ENCODE results near the gene ACE.

The ACE gene

GRCh38 chr17:63514477-63514876, 37.6 kb downstream of the ACE start:
- H3K56ac ChIP-seq (ENCODE audit: low read length) = no peak overlapping the region
- no peak for DNase-seq
- no peaks in the 10 kb centered on the region for H3K79me1 ChIP-seq (ENCODE audit: low read length)
- H3K4me3 ChIP-seq (ENCODE audit: low read length) = no peak overlapping the region
- H3K27me3 ChIP-seq (ENCODE audit: insufficient read depth, low read length, poor library complexity) = no peaks in the 10 kb centered on the region
- H3K9ac ChIP-seq (ENCODE audit: low read length) = no peak overlapping the region
- no peak overlapping the region for H2BK120ac ChIP-seq (ENCODE audit: low read depth, low read length)
- H3K23ac ChIP-seq (ENCODE audit: low read length) = no peak overlapping the region
- H2BK5ac ChIP-seq (ENCODE audit: low read length) = no peak overlapping the region
- no peak overlapping the region for H3K4me2 ChIP-seq (ENCODE audit: low read length)
- H3K27ac ChIP-seq (ENCODE audit: low read depth, low read length) = no peak overlapping the region
- no peaks in the 10 kb centered on the region for H3K4me1 ChIP-seq (ENCODE audit: control insufficient read depth, low read depth, low read length)
- no peak overlapping the region for H3K18ac ChIP-seq (ENCODE audit: low read length)
- H3K4ac ChIP-seq (ENCODE audit: low read depth, low read length) = no peak overlapping the region
- H2BK15ac ChIP-seq (replicated peaks; ENCODE audit: low read depth) = no peak overlapping the region
- no peak overlapping the region for H4K5ac ChIP-seq (ENCODE audit: low read length)
- H4K8ac ChIP-seq (ENCODE audit: low read depth, low read length) = no peak overlapping the region
- WGBS (ENCODE audit: extremely low coverage, insufficient coverage, low lambda C conversion rate) = no CpG with 5 or more reads among the region's 3 CpGs
- no peaks in the 10 kb centered on the region for H3K36me3 ChIP-seq (ENCODE audit: control insufficient read depth, insufficient read depth, low read length)
- no peak overlapping the region for H2AK5ac ChIP-seq (ENCODE audit: low read length)
- no peaks in the 10 kb centered on the region for H3K79me2 ChIP-seq (ENCODE audit: control insufficient read depth, insufficient read depth, low read length)

GRCh38 chr17:63514974-63515373, 38.1 kb downstream of the ACE start:
- no peak overlapping the region for H3K4ac ChIP-seq (ENCODE audit: low read depth, low read length)
- no peak overlapping the region for H2AK5ac ChIP-seq (ENCODE audit: low read length)
- no peaks in the 10 kb centered on the region for H3K79me2 ChIP-seq (ENCODE audit: control insufficient read depth, insufficient read depth, low read length)
- no peaks in the 10 kb centered on the region for H3K27me3 ChIP-seq (ENCODE audit: insufficient read depth, low read length, poor library complexity)
- no peak overlapping the region for H4K8ac ChIP-seq (ENCODE audit: low read depth, low read length)
- H3K4me3 ChIP-seq (ENCODE audit: low read length) = no peak overlapping the region
- no peak overlapping the region for H3K9ac ChIP-seq (ENCODE audit: low read length)
- H2BK120ac ChIP-seq (ENCODE audit: low read depth, low read length) = no peak overlapping the region
- H3K4me1 ChIP-seq (ENCODE audit: control insufficient read depth, low read depth, low read length) = no peaks in the 10 kb centered on the region
- no peak overlapping the region for H3K27ac ChIP-seq (ENCODE audit: low read depth, low read length)
- H2BK15ac ChIP-seq (replicated peaks; ENCODE audit: low read depth) = no peak overlapping the region
- DNase-seq = no peak
- H3K56ac ChIP-seq (ENCODE audit: low read length) = no peak overlapping the region
- H2BK5ac ChIP-seq (ENCODE audit: low read length) = no peak overlapping the region
- no peak overlapping the region for H3K18ac ChIP-seq (ENCODE audit: low read length)
- H3K36me3 ChIP-seq (ENCODE audit: control insufficient read depth, insufficient read depth, low read length) = no peaks in the 10 kb centered on the region
- H3K4me2 ChIP-seq (ENCODE audit: low read length) = no peak overlapping the region
- WGBS (ENCODE audit: extremely low coverage, insufficient coverage, low lambda C conversion rate) = no CpG with 5 or more reads among the region's 2 CpGs
- H3K79me1 ChIP-seq (ENCODE audit: low read length) = no peaks in the 10 kb centered on the region
- H4K5ac ChIP-seq (ENCODE audit: low read length) = no peak overlapping the region
- H3K23ac ChIP-seq (ENCODE audit: low read length) = no peak overlapping the region

GRCh38 chr17:63515426-63515825, 38.6 kb downstream of the ACE start:
- Histone ChIP-seq H2BK15ac (replicated peaks; ENCODE audit: low read depth) (no peak overlapping the region), H3K9ac (ENCODE audit: low read length) (no peak overlapping the region), H3K4me3 (ENCODE audit: low read length) (no peak overlapping the region), H3K36me3 (ENCODE audit: control insufficient read depth, insufficient read depth, low read length) (no peaks in the 10 kb centered on the region), H3K27me3 (ENCODE audit: insufficient read depth, low read length, poor library complexity) (no peaks in the 10 kb centered on the region), H3K79me2 (ENCODE audit: control insufficient read depth, insufficient read depth, low read length) (no peaks in the 10 kb centered on the region), H2BK5ac (ENCODE audit: low read length) (no peak overlapping the region), H4K8ac (ENCODE audit: low read depth, low read length) (no peak overlapping the region), H2AK5ac (ENCODE audit: low read length) (no peak overlapping the region), H3K4me2 (ENCODE audit: low read length) (no peak overlapping the region), H3K79me1 (ENCODE audit: low read length) (no peaks in the 10 kb centered on the region), H3K56ac (ENCODE audit: low read length) (no peak overlapping the region), H3K4me1 (ENCODE audit: control insufficient read depth, low read depth, low read length) (no peaks in the 10 kb centered on the region), H2BK120ac (ENCODE audit: low read depth, low read length) (no peak overlapping the region), H3K27ac (ENCODE audit: low read depth, low read length) (no peak overlapping the region), H3K23ac (ENCODE audit: low read length) (no peak overlapping the region), H4K5ac (ENCODE audit: low read length) (no peak overlapping the region), H3K18ac (ENCODE audit: low read length) (no peak overlapping the region), H3K4ac (ENCODE audit: low read depth, low read length) (no peak overlapping the region)
- no CpG with 5 or more reads among the region's 1 CpG for WGBS (ENCODE audit: extremely low coverage, insufficient coverage, low lambda C conversion rate)
- no peak for DNase-seq

GRCh38 chr17:63516910-63517824, 40.3 kb downstream of the ACE start:
- H4K8ac ChIP-seq (ENCODE audit: low read depth, low read length) = no peak overlapping the region
- H3K56ac ChIP-seq (ENCODE audit: low read length) = no peak overlapping the region
- H3K27me3 ChIP-seq (ENCODE audit: insufficient read depth, low read length, poor library complexity) = no peaks in the 10 kb centered on the region
- no peak overlapping the region for H3K9ac ChIP-seq (ENCODE audit: low read length)
- no peak overlapping the region for H2BK5ac ChIP-seq (ENCODE audit: low read length)
- H2AK5ac ChIP-seq (ENCODE audit: low read length) = no peak overlapping the region
- WGBS (ENCODE audit: extremely low coverage, insufficient coverage, low lambda C conversion rate) = no CpG with 5 or more reads among the region's 6 CpGs
- no peak overlapping the region for H3K4ac ChIP-seq (ENCODE audit: low read depth, low read length)
- H3K23ac ChIP-seq (ENCODE audit: low read length) = no peak overlapping the region
- H3K18ac ChIP-seq (ENCODE audit: low read length) = no peak overlapping the region
- H2BK120ac ChIP-seq (ENCODE audit: low read depth, low read length) = no peak overlapping the region
- no peak overlapping the region for H3K27ac ChIP-seq (ENCODE audit: low read depth, low read length)
- no peak overlapping the region for H2BK15ac ChIP-seq (replicated peaks; ENCODE audit: low read depth)
- no peaks in the 10 kb centered on the region for H3K79me2 ChIP-seq (ENCODE audit: control insufficient read depth, insufficient read depth, low read length)
- H4K5ac ChIP-seq (ENCODE audit: low read length) = no peak overlapping the region
- no peak overlapping the region for H3K4me2 ChIP-seq (ENCODE audit: low read length)
- H3K36me3 ChIP-seq (ENCODE audit: control insufficient read depth, insufficient read depth, low read length) = no peaks in the 10 kb centered on the region
- peak; percentile 41 for DNase-seq
- H3K4me1 ChIP-seq (ENCODE audit: control insufficient read depth, low read depth, low read length) = no peaks in the 10 kb centered on the region
- H3K79me1 ChIP-seq (ENCODE audit: low read length) = no peaks in the 10 kb centered on the region
- H3K4me3 ChIP-seq (ENCODE audit: low read length) = no peak overlapping the region

GRCh38 chr17:63517825-63518534, 41.1 kb downstream of the ACE start:
- no peaks in the 10 kb centered on the region for H3K36me3 ChIP-seq (ENCODE audit: control insufficient read depth, insufficient read depth, low read length)
- no peak for DNase-seq
- no peak overlapping the region for H3K9ac ChIP-seq (ENCODE audit: low read length)
- H3K4me1 ChIP-seq (ENCODE audit: control insufficient read depth, low read depth, low read length) = no peaks in the 10 kb centered on the region
- no peak overlapping the region for H3K4me3 ChIP-seq (ENCODE audit: low read length)
- H3K27ac ChIP-seq (ENCODE audit: low read depth, low read length) = no peak overlapping the region
- H3K79me1 ChIP-seq (ENCODE audit: low read length) = no peaks in the 10 kb centered on the region
- no peak overlapping the region for H3K18ac ChIP-seq (ENCODE audit: low read length)
- H4K8ac ChIP-seq (ENCODE audit: low read depth, low read length) = no peak overlapping the region
- no peaks in the 10 kb centered on the region for H3K27me3 ChIP-seq (ENCODE audit: insufficient read depth, low read length, poor library complexity)
- H3K79me2 ChIP-seq (ENCODE audit: control insufficient read depth, insufficient read depth, low read length) = no peaks in the 10 kb centered on the region
- H2BK120ac ChIP-seq (ENCODE audit: low read depth, low read length) = no peak overlapping the region
- no peak overlapping the region for H3K23ac ChIP-seq (ENCODE audit: low read length)
- no peak overlapping the region for H2AK5ac ChIP-seq (ENCODE audit: low read length)
- no peak overlapping the region for H3K4me2 ChIP-seq (ENCODE audit: low read length)
- no peak overlapping the region for H3K4ac ChIP-seq (ENCODE audit: low read depth, low read length)
- no CpG with 5 or more reads among the region's 8 CpGs for WGBS (ENCODE audit: extremely low coverage, insufficient coverage, low lambda C conversion rate)
- H2BK5ac ChIP-seq (ENCODE audit: low read length) = no peak overlapping the region
- no peak overlapping the region for H2BK15ac ChIP-seq (replicated peaks; ENCODE audit: low read depth)
- H3K56ac ChIP-seq (ENCODE audit: low read length) = no peak overlapping the region
- no peak overlapping the region for H4K5ac ChIP-seq (ENCODE audit: low read length)
